Measurements from ENCODE around the gene ISOC2.

GRCh38 chr19:55444646-55445045 is 16.8 kb downstream of the ISOC2 start:
- TF ChIP-seq CTCF (IDR thresholded peaks at IDR 0.05; ENCODE audit: insufficient read depth, low read length), result no peak
- no peak for TF ChIP-seq REST (IDR thresholded peaks at IDR 0.05; ENCODE audit: insufficient replicate concordance, low read depth)
- TF ChIP-seq POLR2AphosphoS5 (IDR thresholded peaks at IDR 0.05; ENCODE audit: low read depth), result no peak
- TF ChIP-seq SPI1 (IDR thresholded peaks at IDR 0.05; ENCODE audit: borderline replicate concordance, low read depth), result no peak
- TF ChIP-seq GABPA (IDR thresholded peaks at IDR 0.05; ENCODE audit: low read depth), result no peak
